Keratinocyte (primary cell): ENCODE measurements around the gene PPM1J. TPM values are rescaled to one million over a fixed set of nuclear protein-coding genes. Genes with fewer than 3 reads are reported as not detected.

Experiments
- DNase-seq: peaks from one replicate; pipeline ENCODE4 v3.0.0-alpha.2; 2011; ENCODE audit warnings: low read depth, missing footprints, low spot score
- FAIRE-seq: peaks from 2 replicates; lab custom pipeline; 2011; peaks lifted over from hg19 to GRCh38; lab: Jason Lieb, UNC
- H2AFZ ChIP-seq: 2 replicates; pipeline ENCODE4 v1.6.0; 2012; ENCODE audit warnings: low read length, control low read depth, inconsistent platforms; ENCODE audit not compliant: control insufficient read depth
- H3K27ac ChIP-seq: 2 replicates; pipeline ENCODE4 v1.5.1; 2011; ENCODE audit warnings: low read length; ENCODE audit not compliant: control insufficient read depth, insufficient read depth
- H3K27me3 ChIP-seq: 3 replicates; pipeline ENCODE4 v1.6.0; 2011; ENCODE audit warnings: low read length; ENCODE audit not compliant: control insufficient read depth, insufficient read depth; ENCODE audit errors: extremely low read depth
- H3K36me3 ChIP-seq, 2 experiments: 2 replicates in 1 of 2; 3 replicates in 1 of 2; pipeline ENCODE4 v1.5.1; 2011; ENCODE audit warnings: low read length in 2 of 2, mild to moderate bottlenecking in 1 of 2; ENCODE audit not compliant: control insufficient read depth in 2 of 2, insufficient read depth in 2 of 2; ENCODE audit errors: extremely low read depth in 1 of 2
- H3K4me1 ChIP-seq: 3 replicates; pipeline ENCODE4 v1.5.1; 2011; ENCODE audit warnings: low read length; ENCODE audit not compliant: control insufficient read depth, insufficient read depth; ENCODE audit errors: extremely low read depth
- H3K4me2 ChIP-seq: 3 replicates; pipeline ENCODE4 v1.6.0; 2011; ENCODE audit warnings: low read depth, low read length; ENCODE audit not compliant: control insufficient read depth, insufficient read depth; ENCODE audit errors: extremely low read depth
- H3K4me3 ChIP-seq, 3 experiments: fragments of 200-600 bp in 1 of 3; sonication (generic) in 1 of 3; 2 replicates in 2 of 3; 3 replicates in 1 of 3; pipeline ENCODE4 v1.5.1; 2011 to 2016; ENCODE audit warnings: low read length in 3 of 3, mild to moderate bottlenecking in 3 of 3, control low read depth in 2 of 3, inconsistent platforms in 1 of 3, low read depth in 1 of 3, mixed read lengths in 1 of 3, mixed run types in 1 of 3, moderate library complexity in 1 of 3; ENCODE audit not compliant: control insufficient read depth in 2 of 3, insufficient read depth in 2 of 3; ENCODE audit errors: extremely low read depth in 1 of 3
- H3K79me2 ChIP-seq: 2 replicates; pipeline ENCODE4 v1.6.0; 2012; ENCODE audit warnings: low read length; ENCODE audit not compliant: control insufficient read depth, insufficient read depth
- H3K9ac ChIP-seq: 3 replicates; pipeline ENCODE4 v1.6.0; 2011; ENCODE audit warnings: low read length; ENCODE audit not compliant: control insufficient read depth, insufficient read depth; ENCODE audit errors: extremely low read depth
- H3K9me1 ChIP-seq: 3 replicates; pipeline ENCODE4 v1.6.0; 2011; ENCODE audit warnings: low read length; ENCODE audit not compliant: control insufficient read depth, insufficient read depth; ENCODE audit errors: extremely low read depth
- H3K9me3 ChIP-seq: 2 replicates; pipeline ENCODE4 v1.5.1; 2012; ENCODE audit warnings: low read depth, low read length; ENCODE audit not compliant: control insufficient read depth
- H4K20me1 ChIP-seq: 3 replicates; pipeline ENCODE4 v1.6.0; 2011; ENCODE audit warnings: low read length; ENCODE audit not compliant: control insufficient read depth, insufficient read depth; ENCODE audit errors: extremely low read depth
- EZH2 ChIP-seq: IDR thresholded peaks from one replicate; pipeline ENCODE4 v1.6.1; 2012; ENCODE audit warnings: inconsistent platforms, mild to moderate bottlenecking, low read length, moderate library complexity
- dilution Hi-C: fragments of 300-500 bp; cut with MboI; formaldehyde crosslinking; loops from one replicate; pipeline ENCODE4 v1.7.0; 2020; ENCODE audit warnings: low sequenced_read_pairs; ENCODE audit not compliant: extremely low pct_ligation_motif_present
- polyA plus RNA-seq, 5 experiments: library from polyadenylated mRNA; depleted of rRNA in 3 of 5; stranded (reverse) in 3 of 5; stranded (forward) in 1 of 5; unstranded in 1 of 5; fragments of >200 nt; gene quantifications; 1 replicate in 1 of 5; 2 replicates in 3 of 5; 3 replicates in 1 of 5; pipeline versions ENCODE4 v1.2.1 to v1.2.3, GENCODE V29; 2011 to 2012; ENCODE audit warnings: missing spikeins in 2 of 5, low read depth in 1 of 5, low replicate concordance in 1 of 5
- TF ChIP-seq, protein P1 (sequence below), 3 experiments: IDR thresholded peaks in 1 of 3; conservative IDR thresholded peaks in 1 of 3; optimal IDR thresholded peaks in 1 of 3; 2 replicates in 2 of 3; 3 replicates in 1 of 3; pipeline versions ENCODE3 to v1.5.1; 2011; ENCODE audit warnings: low read length in 3 of 3, mild to moderate bottlenecking in 3 of 3, moderate library complexity in 2 of 3, control low read depth in 1 of 3, inconsistent platforms in 1 of 3; ENCODE audit not compliant: insufficient read depth in 2 of 3; ENCODE audit errors: extremely low read depth in 1 of 3

The PPM1J gene
- polyA plus RNA-seq, 1 donor (not counting 4 experiments of a cell fraction or from before 2014, with no cell fraction given), result 7.7 TPM

DNA sequence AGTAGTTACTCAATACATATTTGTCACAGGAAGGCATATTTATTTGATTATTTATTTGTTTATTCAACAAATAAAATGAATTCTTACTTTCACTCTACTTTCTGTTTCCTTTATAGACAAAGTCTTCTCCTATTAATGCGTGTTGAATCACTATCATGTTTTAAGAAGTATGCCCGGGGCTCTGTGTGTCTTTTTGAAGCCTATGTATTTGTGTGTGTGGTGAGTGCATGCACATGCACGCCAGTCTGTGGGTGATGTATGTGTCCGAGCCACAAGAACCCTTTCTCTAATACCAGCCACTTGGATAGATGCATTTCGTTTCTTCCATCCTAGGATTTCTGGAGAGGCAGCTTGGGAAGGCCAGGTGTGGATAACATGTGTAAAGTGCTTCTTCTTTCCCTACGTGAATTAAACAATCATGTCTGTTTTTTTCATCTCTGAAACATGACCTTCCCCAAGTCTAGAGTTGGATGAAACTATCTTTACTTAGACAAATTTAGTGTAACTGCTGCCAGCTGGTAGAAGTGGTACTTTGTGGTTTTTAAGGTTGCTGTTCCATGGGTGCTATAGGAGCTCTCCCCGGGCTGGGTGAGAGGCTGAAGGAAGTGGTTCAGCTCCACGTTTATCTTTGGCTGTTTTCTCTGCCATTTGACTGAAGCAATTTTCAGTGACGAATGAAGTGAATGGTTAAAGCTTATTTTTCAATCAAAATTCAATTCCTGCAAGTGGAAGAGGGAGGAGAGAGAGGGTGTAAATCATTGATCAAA is 46.8 kb upstream of the PPM1J start:
- dilution Hi-C loops, result no loop called here
- Histone ChIP-seq H3K9ac (peak overlapping the region; percentile 66), H3K79me2 (no peaks in the 10 kb centered on the region), H3K27ac (peak overlapping the region; percentile 79), H3K9me3 (no peaks in the 10 kb centered on the region), H3K4me2 (peak overlapping the region; percentile 82), H2AFZ (peak overlapping the region; percentile 72), H3K27me3 (no peaks in the 10 kb centered on the region), H3K36me3 (no peaks in the 10 kb centered on the region), H3K4me3 (peak overlapping the region in 1 of 3 experiments; percentile 5), H3K9me1 (no peaks in the 10 kb centered on the region), H4K20me1 (no peaks in the 10 kb centered on the region), H3K4me1 (peaks cover 28% of the 10 kb centered on the region)
- TF ChIP-seq, protein P1, sequence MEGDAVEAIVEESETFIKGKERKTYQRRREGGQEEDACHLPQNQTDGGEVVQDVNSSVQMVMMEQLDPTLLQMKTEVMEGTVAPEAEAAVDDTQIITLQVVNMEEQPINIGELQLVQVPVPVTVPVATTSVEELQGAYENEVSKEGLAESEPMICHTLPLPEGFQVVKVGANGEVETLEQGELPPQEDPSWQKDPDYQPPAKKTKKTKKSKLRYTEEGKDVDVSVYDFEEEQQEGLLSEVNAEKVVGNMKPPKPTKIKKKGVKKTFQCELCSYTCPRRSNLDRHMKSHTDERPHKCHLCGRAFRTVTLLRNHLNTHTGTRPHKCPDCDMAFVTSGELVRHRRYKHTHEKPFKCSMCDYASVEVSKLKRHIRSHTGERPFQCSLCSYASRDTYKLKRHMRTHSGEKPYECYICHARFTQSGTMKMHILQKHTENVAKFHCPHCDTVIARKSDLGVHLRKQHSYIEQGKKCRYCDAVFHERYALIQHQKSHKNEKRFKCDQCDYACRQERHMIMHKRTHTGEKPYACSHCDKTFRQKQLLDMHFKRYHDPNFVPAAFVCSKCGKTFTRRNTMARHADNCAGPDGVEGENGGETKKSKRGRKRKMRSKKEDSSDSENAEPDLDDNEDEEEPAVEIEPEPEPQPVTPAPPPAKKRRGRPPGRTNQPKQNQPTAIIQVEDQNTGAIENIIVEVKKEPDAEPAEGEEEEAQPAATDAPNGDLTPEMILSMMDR (optimal IDR thresholded peaks at IDR 0.05 in 1 of 3, IDR thresholded peaks at IDR 0.05 in 1 of 3, conservative IDR thresholded peaks at IDR 0.05 in 1 of 3; ENCODE audit: extremely low read depth in 1 of 3, insufficient read depth in 2 of 3, low read length in 3 of 3), result no peak
- TF ChIP-seq EZH2, result no peak
- FAIRE-seq (peak; percentile 69), DNase-seq (no peak)

DNA sequence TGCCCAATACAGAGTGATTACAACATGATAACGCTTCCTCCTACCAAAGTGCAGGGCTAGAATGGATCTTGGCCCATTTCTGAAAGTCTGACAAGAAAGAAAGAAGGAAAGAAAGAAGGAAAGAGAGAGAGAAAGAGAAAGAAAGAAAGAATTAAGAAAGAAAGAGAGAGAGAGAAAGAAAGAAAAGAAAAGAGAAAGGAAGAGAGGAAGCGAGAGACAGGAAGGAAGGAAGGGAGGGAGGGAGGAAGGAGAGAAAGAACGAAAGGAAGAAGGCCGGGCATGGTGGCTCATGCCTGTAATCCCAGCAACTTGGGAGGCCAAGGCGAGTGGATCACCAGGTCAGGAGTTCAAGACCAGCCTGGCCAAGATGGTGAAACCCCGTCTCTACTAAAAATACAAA is 44.1 kb upstream of the PPM1J start:
- no peak overlapping the region for H3K27ac ChIP-seq
- H3K4me1 ChIP-seq, result peaks cover 28% of the 10 kb centered on the region
- H3K27me3 ChIP-seq, result no peaks in the 10 kb centered on the region
- dilution Hi-C loops, result no loop called here
- H3K4me2 ChIP-seq, result no peak overlapping the region
- no peaks in the 10 kb centered on the region for H4K20me1 ChIP-seq
- no peak overlapping the region for H2AFZ ChIP-seq
- H3K4me3 ChIP-seq, result no peak overlapping the region
- TF ChIP-seq EZH2, result no peak
- TF ChIP-seq, protein P1 (optimal IDR thresholded peaks at IDR 0.05 in 1 of 3, IDR thresholded peaks at IDR 0.05 in 1 of 3, conservative IDR thresholded peaks at IDR 0.05 in 1 of 3; ENCODE audit: extremely low read depth in 1 of 3, insufficient read depth in 2 of 3, low read length in 3 of 3), result no peak
- no peak for DNase-seq
- H3K9me1 ChIP-seq, result no peaks in the 10 kb centered on the region
- no peaks in the 10 kb centered on the region for H3K9me3 ChIP-seq
- H3K79me2 ChIP-seq, result no peaks in the 10 kb centered on the region
- no peak for FAIRE-seq
- H3K36me3 ChIP-seq, result no peaks in the 10 kb centered on the region
- H3K9ac ChIP-seq, result no peak overlapping the region
